NCI-H146 treated with DMSO at 0.1 percent for 48 hours (cell line): ENCODE results near the gene MCOLN1.
"Not testable (repeated sequence)": the region's sequence is repeated elsewhere in the genome, so short reads cannot be mapped to it uniquely, and the experiment has no call there.

ENCODE experiments used
- DNase-seq: peaks from one replicate; lab custom pipeline; 2025; ENCODE audit not compliant: unreplicated experiment; lab: John Stamatoyannopoulos, UW

Gene MCOLN1

GRCh38 chr19:7565332-7565731, 42.9 kb downstream of the MCOLN1 start:
- DNase-seq: no peak

GRCh38 chr19:7570761-7571160, 48.3 kb downstream of the MCOLN1 start:
- DNase-seq: no peak

- DNase-seq: no peak
Measured at GRCh38 chr19:7575434-7576040, 53.1 kb downstream of the MCOLN1 start.

GRCh38 chr19:7577422-7577821, 55.0 kb downstream of the MCOLN1 start:
- DNase-seq: not testable (repeated sequence)

- no peak for DNase-seq
Measured at GRCh38 chr19:7578127-7578526, 55.7 kb downstream of the MCOLN1 start.

- DNase-seq: no peak
Measured at GRCh38 chr19:7579182-7579581, 56.8 kb downstream of the MCOLN1 start.

- DNase-seq: no peak
Measured at GRCh38 chr19:7582446-7582845, 60.0 kb downstream of the MCOLN1 start.
